Mesendoderm (in vitro differentiated cells): Measurements from ENCODE around the gene CACNB1.

ENCODE experiments used
- DNase-seq: peaks from one replicate; pipeline ENCODE4 v3.0.0; 2013
- H2AK5ac ChIP-seq: 2 replicates; pipeline ENCODE4 v1.6.1; 2013; ENCODE audit warnings: low read length, inconsistent platforms
- H2BK120ac ChIP-seq: 2 replicates; pipeline ENCODE4 v1.6.1; 2013; ENCODE audit warnings: low read depth, mild to moderate bottlenecking, low read length, moderate library complexity, mixed read lengths
- H2BK15ac ChIP-seq: replicated peaks from 2 replicates; pipeline ENCODE4 v1.6.1; 2013; ENCODE audit warnings: low read depth, mild to moderate bottlenecking, moderate library complexity
- H2BK5ac ChIP-seq: 2 replicates; pipeline ENCODE4 v1.6.1; 2013; ENCODE audit warnings: low read length, inconsistent platforms
- H3K18ac ChIP-seq: 2 replicates; pipeline ENCODE4 v1.6.1; 2013; ENCODE audit warnings: mild to moderate bottlenecking, low read length, mixed read lengths
- H3K23ac ChIP-seq: one replicate; pipeline ENCODE4 v1.6.1; 2013; ENCODE audit warnings: low read length
- H3K27ac ChIP-seq: 2 replicates; pipeline ENCODE4 v1.5.1; 2013; ENCODE audit warnings: low read depth, mild to moderate bottlenecking, inconsistent platforms, low read length, moderate library complexity
- H3K27me3 ChIP-seq: 2 replicates; pipeline ENCODE4 v1.6.1; 2013; ENCODE audit warnings: low read length, control low read depth, mild to moderate bottlenecking, inconsistent platforms; ENCODE audit not compliant: insufficient read depth, poor library complexity
- H3K36me3 ChIP-seq: 2 replicates; pipeline ENCODE4 v1.6.1; 2013; ENCODE audit warnings: low read length, inconsistent platforms; ENCODE audit not compliant: control insufficient read depth, insufficient read depth
- H3K4ac ChIP-seq: one replicate; pipeline ENCODE4 v1.6.1; 2013; ENCODE audit warnings: low read depth, mild to moderate bottlenecking, low read length, moderate library complexity
- H3K4me1 ChIP-seq: 2 replicates; pipeline ENCODE4 v1.6.1; 2013; ENCODE audit warnings: low read depth, low read length, inconsistent platforms; ENCODE audit not compliant: control insufficient read depth
- H3K4me2 ChIP-seq: 2 replicates; pipeline ENCODE4 v1.6.1; 2013; ENCODE audit warnings: low read length
- H3K4me3 ChIP-seq: 2 replicates; pipeline ENCODE4 v1.5.1; 2013; ENCODE audit warnings: mild to moderate bottlenecking, low read length
- H3K56ac ChIP-seq: one replicate; pipeline ENCODE4 v1.6.1; 2013; ENCODE audit warnings: low read length
- H3K79me1 ChIP-seq: 2 replicates; pipeline ENCODE4 v1.6.1; 2013; ENCODE audit warnings: low read length, inconsistent platforms
- H3K79me2 ChIP-seq: 2 replicates; pipeline ENCODE4 v1.6.1; 2013; ENCODE audit warnings: mild to moderate bottlenecking, low read length; ENCODE audit not compliant: control insufficient read depth, insufficient read depth
- H3K9ac ChIP-seq: 2 replicates; pipeline ENCODE4 v1.6.1; 2013; ENCODE audit warnings: low read length, inconsistent platforms
- H4K5ac ChIP-seq: one replicate; pipeline ENCODE4 v1.6.1; 2013; ENCODE audit warnings: low read length
- H4K8ac ChIP-seq: one replicate; pipeline ENCODE4 v1.6.1; 2013; ENCODE audit warnings: low read depth, mild to moderate bottlenecking, control low read depth, low read length, moderate library complexity
- WGBS: extraction: QIAGEN DNeasy Blood & Tissue Kit; methylation state at CpG from one replicate; pipeline ENCODE4 v1.1.7; 2013; ENCODE audit warnings: low lambda C conversion rate, missing lambda C conversion rate; ENCODE audit not compliant: insufficient coverage; ENCODE audit errors: extremely low coverage; 5-methylcytosine and 5-hydroxymethylcytosine counted together

Gene CACNB1

GRCh38 chr17:39192901-39193300 lies 4.6 kb downstream of the CACNB1 start:
- peaks cover 13% of the 10 kb centered on the region for H3K4me1 ChIP-seq
- H3K4ac ChIP-seq: no peak overlapping the region
- no peaks in the 10 kb centered on the region for H3K27me3 ChIP-seq
- no peak overlapping the region for H3K56ac ChIP-seq
- peaks cover 20% of the 10 kb centered on the region for H3K79me1 ChIP-seq
- no peak overlapping the region for H2BK15ac ChIP-seq
- H3K18ac ChIP-seq: no peak overlapping the region
- no peak overlapping the region for H3K27ac ChIP-seq
- no peak overlapping the region for H3K23ac ChIP-seq
- no peak overlapping the region for H3K4me3 ChIP-seq
- H4K8ac ChIP-seq: no peak overlapping the region
- H4K5ac ChIP-seq: no peak overlapping the region
- no peak overlapping the region for H2AK5ac ChIP-seq
- no peak overlapping the region for H3K9ac ChIP-seq
- H2BK5ac ChIP-seq: no peak overlapping the region
- H3K4me2 ChIP-seq: no peak overlapping the region
- H2BK120ac ChIP-seq: no peak overlapping the region
- no peak for DNase-seq
- no CpG with 5 or more reads among the region's 16 CpGs for WGBS
- H3K79me2 ChIP-seq: peaks cover 11% of the 10 kb centered on the region
- H3K36me3 ChIP-seq: peaks cover 10% of the 10 kb centered on the region

- Histone ChIP-seq H3K23ac (no peak overlapping the region), H4K5ac (no peak overlapping the region), H4K8ac (no peak overlapping the region), H3K9ac (no peak overlapping the region), H3K4me1 (peaks cover 13% of the 10 kb centered on the region), H3K27me3 (no peaks in the 10 kb centered on the region), H3K36me3 (peaks cover 12% of the 10 kb centered on the region), H3K27ac (no peak overlapping the region), H3K4me2 (no peak overlapping the region), H2BK120ac (no peak overlapping the region), H3K79me2 (peaks cover 11% of the 10 kb centered on the region), H2BK15ac (no peak overlapping the region), H3K56ac (no peak overlapping the region), H3K79me1 (peaks cover 20% of the 10 kb centered on the region), H2BK5ac (no peak overlapping the region), H2AK5ac (no peak overlapping the region), H3K18ac (no peak overlapping the region), H3K4me3 (no peak overlapping the region), H3K4ac (no peak overlapping the region)
- no peak for DNase-seq
- no CpG with 5 or more reads among the region's 9 CpGs for WGBS
These were observed 5.5 kb downstream of the CACNB1 start for GRCh38 chr17:39191750-39192510.

DNA sequence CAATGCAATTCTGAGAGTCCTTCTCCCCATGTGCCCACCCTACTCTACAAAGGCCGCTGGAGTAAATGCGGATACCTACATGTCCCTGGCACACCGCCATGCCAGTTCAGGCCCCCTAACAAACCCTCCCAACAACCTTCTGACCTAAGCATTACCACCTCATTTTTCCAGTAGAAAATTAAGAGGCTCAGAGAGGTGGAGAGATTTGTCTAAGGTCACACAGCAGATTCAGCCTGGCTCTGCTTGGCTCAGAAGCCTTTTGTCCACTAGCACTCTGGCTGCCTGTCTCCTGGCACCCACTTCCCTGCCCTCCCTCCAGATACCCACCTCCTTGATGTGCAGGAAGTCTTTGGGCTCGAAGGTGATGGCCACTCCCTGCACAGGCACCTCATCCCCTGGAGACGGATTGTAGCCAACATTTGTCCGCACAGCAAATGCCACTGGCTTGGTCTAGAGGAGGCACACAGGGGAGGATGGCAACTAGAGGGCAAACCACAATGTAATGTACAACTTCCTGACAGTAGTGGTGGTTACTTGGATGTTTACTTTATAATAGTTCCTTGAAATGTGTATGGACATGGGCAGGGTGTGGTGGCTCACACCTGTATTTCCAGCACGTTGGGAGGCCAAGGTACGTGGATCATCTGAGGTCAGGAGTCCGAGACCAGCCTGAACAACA lies 10.2 kb downstream of the CACNB1 start:
- Histone ChIP-seq H3K4me2 (no peak overlapping the region), H2BK15ac (no peak overlapping the region), H3K4me1 (no peaks in the 10 kb centered on the region), H3K56ac (no peak overlapping the region), H3K79me1 (no peaks in the 10 kb centered on the region), H3K18ac (no peak overlapping the region), H2BK120ac (no peak overlapping the region), H3K27ac (no peak overlapping the region), H3K4me3 (no peak overlapping the region), H2BK5ac (no peak overlapping the region), H3K36me3 (peaks cover 6% of the 10 kb centered on the region), H3K27me3 (no peaks in the 10 kb centered on the region), H2AK5ac (no peak overlapping the region), H4K8ac (no peak overlapping the region), H3K23ac (no peak overlapping the region), H3K9ac (no peak overlapping the region), H3K79me2 (no peaks in the 10 kb centered on the region), H4K5ac (no peak overlapping the region), H3K4ac (no peak overlapping the region)
- WGBS: no CpG with 5 or more reads among the region's 9 CpGs
- DNase-seq: no peak

GRCh38 chr17:39186481-39187002 lies 10.9 kb downstream of the CACNB1 start:
- no peaks in the 10 kb centered on the region for H3K79me2 ChIP-seq
- no peak overlapping the region for H4K8ac ChIP-seq
- no peak overlapping the region for H2BK5ac ChIP-seq
- H3K27me3 ChIP-seq: no peaks in the 10 kb centered on the region
- peaks cover 5% of the 10 kb centered on the region for H3K36me3 ChIP-seq
- no peaks in the 10 kb centered on the region for H3K4me1 ChIP-seq
- no peak overlapping the region for H3K56ac ChIP-seq
- H3K4ac ChIP-seq: no peak overlapping the region
- H3K4me3 ChIP-seq: no peak overlapping the region
- DNase-seq: no peak
- H3K79me1 ChIP-seq: no peaks in the 10 kb centered on the region
- H3K23ac ChIP-seq: no peak overlapping the region
- H3K18ac ChIP-seq: no peak overlapping the region
- H2AK5ac ChIP-seq: no peak overlapping the region
- no peak overlapping the region for H2BK120ac ChIP-seq
- no peak overlapping the region for H3K4me2 ChIP-seq
- H2BK15ac ChIP-seq: no peak overlapping the region
- no peak overlapping the region for H3K27ac ChIP-seq
- no peak overlapping the region for H3K9ac ChIP-seq
- no CpG with 5 or more reads among the region's 15 CpGs for WGBS
- no peak overlapping the region for H4K5ac ChIP-seq

GRCh38 chr17:39183720-39184119 lies 13.7 kb downstream of the CACNB1 start:
- H3K27ac ChIP-seq: no peak overlapping the region
- DNase-seq: no peak
- no peak overlapping the region for H2AK5ac ChIP-seq
- WGBS: no CpG with 5 or more reads among the region's 10 CpGs
- no peak overlapping the region for H3K18ac ChIP-seq
- H3K27me3 ChIP-seq: no peaks in the 10 kb centered on the region
- H2BK15ac ChIP-seq: no peak overlapping the region
- no peak overlapping the region for H3K9ac ChIP-seq
- no peak overlapping the region for H3K4me3 ChIP-seq
- no peak overlapping the region for H3K56ac ChIP-seq
- no peak overlapping the region for H4K8ac ChIP-seq
- H3K79me1 ChIP-seq: no peaks in the 10 kb centered on the region
- H3K4me2 ChIP-seq: no peak overlapping the region
- H2BK5ac ChIP-seq: no peak overlapping the region
- H3K23ac ChIP-seq: no peak overlapping the region
- peaks cover 5% of the 10 kb centered on the region for H3K36me3 ChIP-seq
- no peak overlapping the region for H4K5ac ChIP-seq
- H3K4ac ChIP-seq: no peak overlapping the region
- H3K79me2 ChIP-seq: no peaks in the 10 kb centered on the region
- no peaks in the 10 kb centered on the region for H3K4me1 ChIP-seq
- no peak overlapping the region for H2BK120ac ChIP-seq
